Superior temporal gyrus (tissue), 1 donor: Measurements from ENCODE around the gene EFCAB7.
"Not testable (repeated sequence)": the region's sequence is repeated elsewhere in the genome, so short reads cannot be mapped to it uniquely, and the experiment has no call there.

Source experiments
- DNase-seq: peaks from one replicate; pipeline ENCODE4 v3.0.0-alpha.2; 2016; ENCODE audit errors: extremely low spot score

EFCAB7 gene

GRCh38 chr1:63555480-63555879 lies 32.2 kb downstream of the EFCAB7 start:
- DNase-seq = no peak

GRCh38 chr1:63557365-63557987 lies 34.2 kb downstream of the EFCAB7 start:
- DNase-seq = peak; percentile 65

- DNase-seq = no peak
Observed at GRCh38 chr1:63559357-63559756, 36.0 kb downstream of the EFCAB7 start.

GRCh38 chr1:63563745-63564144 lies 40.4 kb downstream of the EFCAB7 start:
- no peak for DNase-seq

GRCh38 chr1:63569068-63569467 lies 45.7 kb downstream of the EFCAB7 start:
- no peak for DNase-seq

- no peak for DNase-seq
Observed at GRCh38 chr1:63569640-63570316, 46.5 kb downstream of the EFCAB7 start.

GRCh38 chr1:63572686-63573085 lies 49.4 kb downstream of the EFCAB7 start:
- not testable (repeated sequence) for DNase-seq

GRCh38 chr1:63574203-63574796 lies 51.0 kb downstream of the EFCAB7 start:
- not testable (repeated sequence) for DNase-seq

GRCh38 chr1:63575340-63575826 lies 52.1 kb downstream of the EFCAB7 start:
- DNase-seq = peak; percentile 77

GRCh38 chr1:63586326-63586725 lies 63.0 kb downstream of the EFCAB7 start:
- not testable (repeated sequence) for DNase-seq

GRCh38 chr1:63590166-63590560 lies 66.8 kb downstream of the EFCAB7 start:
- no peak for DNase-seq

GRCh38 chr1:63592536-63593302 lies 69.4 kb downstream of the EFCAB7 start:
- DNase-seq = no peak

- peak; percentile 63 for DNase-seq
Observed at GRCh38 chr1:63593303-63593885, 70.1 kb downstream of the EFCAB7 start, which contains the start of gene PGM1. Gene PGM1 (plus strand): TSS chr1:63593411. CDS start chr1:63593489, 78 bp downstream.

- no peak for DNase-seq
Observed at GRCh38 chr1:63593886-63594605, 70.7 kb downstream of the EFCAB7 start.

- DNase-seq = no peak
Observed at GRCh38 chr1:63595435-63595834, 72.1 kb downstream of the EFCAB7 start.

- DNase-seq = no peak
Observed at GRCh38 chr1:63599799-63600198, 76.5 kb downstream of the EFCAB7 start.

GRCh38 chr1:63600248-63600647 lies 76.9 kb downstream of the EFCAB7 start:
- no peak for DNase-seq

- DNase-seq = no peak
Observed at GRCh38 chr1:63601061-63601460, 77.7 kb downstream of the EFCAB7 start.

- DNase-seq = no peak
Observed at GRCh38 chr1:63601463-63601862, 78.1 kb downstream of the EFCAB7 start.

GRCh38 chr1:63601912-63602311 lies 78.6 kb downstream of the EFCAB7 start:
- no peak for DNase-seq

GRCh38 chr1:63602629-63603028 lies 79.3 kb downstream of the EFCAB7 start:
- no peak for DNase-seq
